Ishikawa (cell line): ENCODE measurements around the gene CCDC154.

Experiments used
- FOXM1 ChIP-seq: IDR thresholded peaks from 2 replicates; pipeline ENCODE4 v1.6.1; 2012; ENCODE audit warnings: low read depth, borderline replicate concordance
- NFIC ChIP-seq: IDR thresholded peaks from 2 replicates; pipeline ENCODE4 v1.6.1; 2012
- RAD21 ChIP-seq: IDR thresholded peaks from 2 replicates; pipeline ENCODE4 v1.6.1; 2012; ENCODE audit warnings: low read depth
- TAF1 ChIP-seq: IDR thresholded peaks from 2 replicates; pipeline ENCODE4 v1.6.1; 2012; ENCODE audit warnings: low read depth, mild to moderate bottlenecking
- USF1 ChIP-seq: IDR thresholded peaks from 2 replicates; pipeline ENCODE4 v1.6.1; 2012
- YY1 ChIP-seq: IDR thresholded peaks from 2 replicates; pipeline ENCODE4 v1.6.1; 2012; ENCODE audit warnings: low read depth
- TF ChIP-seq, protein P1 (sequence below): IDR thresholded peaks from 2 replicates; pipeline ENCODE4 v1.6.1; 2012
- TF ChIP-seq, protein P2 (sequence below): IDR thresholded peaks from 2 replicates; pipeline ENCODE4 v1.6.1; 2012; ENCODE audit warnings: low read depth, mild to moderate bottlenecking

DNA sequence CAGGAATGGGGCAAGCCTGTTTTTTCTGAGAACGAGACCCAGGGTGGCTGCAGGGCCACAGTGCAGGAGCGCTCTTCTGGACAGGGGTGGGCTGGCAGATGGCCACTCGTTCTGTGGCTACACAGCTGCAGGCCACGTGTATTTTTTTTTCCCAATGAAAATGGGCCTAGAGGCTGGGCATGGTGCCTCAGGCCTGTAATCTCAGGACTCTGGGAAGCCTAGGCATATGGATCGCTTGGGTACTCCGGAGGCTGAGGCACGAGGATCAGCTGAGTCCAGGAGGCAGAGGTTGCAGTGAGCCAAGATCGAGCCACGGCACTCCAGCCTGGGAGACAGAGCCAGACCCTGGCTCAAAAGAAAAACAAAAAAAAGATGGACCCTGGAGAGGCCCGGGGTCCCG lies 36.6 kb downstream of the CCDC154 start:
- no peak for TF ChIP-seq YY1
- TF ChIP-seq, protein P1, sequence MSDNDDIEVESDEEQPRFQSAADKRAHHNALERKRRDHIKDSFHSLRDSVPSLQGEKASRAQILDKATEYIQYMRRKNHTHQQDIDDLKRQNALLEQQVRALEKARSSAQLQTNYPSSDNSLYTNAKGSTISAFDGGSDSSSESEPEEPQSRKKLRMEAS, result no peak
- no peak for TF ChIP-seq TAF1
- TF ChIP-seq RAD21, result no peak
- TF ChIP-seq USF1, result no peak
- TF ChIP-seq, protein P2, sequence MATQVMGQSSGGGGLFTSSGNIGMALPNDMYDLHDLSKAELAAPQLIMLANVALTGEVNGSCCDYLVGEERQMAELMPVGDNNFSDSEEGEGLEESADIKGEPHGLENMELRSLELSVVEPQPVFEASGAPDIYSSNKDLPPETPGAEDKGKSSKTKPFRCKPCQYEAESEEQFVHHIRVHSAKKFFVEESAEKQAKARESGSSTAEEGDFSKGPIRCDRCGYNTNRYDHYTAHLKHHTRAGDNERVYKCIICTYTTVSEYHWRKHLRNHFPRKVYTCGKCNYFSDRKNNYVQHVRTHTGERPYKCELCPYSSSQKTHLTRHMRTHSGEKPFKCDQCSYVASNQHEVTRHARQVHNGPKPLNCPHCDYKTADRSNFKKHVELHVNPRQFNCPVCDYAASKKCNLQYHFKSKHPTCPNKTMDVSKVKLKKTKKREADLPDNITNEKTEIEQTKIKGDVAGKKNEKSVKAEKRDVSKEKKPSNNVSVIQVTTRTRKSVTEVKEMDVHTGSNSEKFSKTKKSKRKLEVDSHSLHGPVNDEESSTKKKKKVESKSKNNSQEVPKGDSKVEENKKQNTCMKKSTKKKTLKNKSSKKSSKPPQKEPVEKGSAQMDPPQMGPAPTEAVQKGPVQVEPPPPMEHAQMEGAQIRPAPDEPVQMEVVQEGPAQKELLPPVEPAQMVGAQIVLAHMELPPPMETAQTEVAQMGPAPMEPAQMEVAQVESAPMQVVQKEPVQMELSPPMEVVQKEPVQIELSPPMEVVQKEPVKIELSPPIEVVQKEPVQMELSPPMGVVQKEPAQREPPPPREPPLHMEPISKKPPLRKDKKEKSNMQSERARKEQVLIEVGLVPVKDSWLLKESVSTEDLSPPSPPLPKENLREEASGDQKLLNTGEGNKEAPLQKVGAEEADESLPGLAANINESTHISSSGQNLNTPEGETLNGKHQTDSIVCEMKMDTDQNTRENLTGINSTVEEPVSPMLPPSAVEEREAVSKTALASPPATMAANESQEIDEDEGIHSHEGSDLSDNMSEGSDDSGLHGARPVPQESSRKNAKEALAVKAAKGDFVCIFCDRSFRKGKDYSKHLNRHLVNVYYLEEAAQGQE, result no peak
- TF ChIP-seq NFIC, result no peak
- no peak for TF ChIP-seq FOXM1
